ENCODE results near the gene FAM3A.
A peak's percentile ranks its signal among the peaks of the same experiment; 100 is the strongest.

Gene FAM3A

DNA sequence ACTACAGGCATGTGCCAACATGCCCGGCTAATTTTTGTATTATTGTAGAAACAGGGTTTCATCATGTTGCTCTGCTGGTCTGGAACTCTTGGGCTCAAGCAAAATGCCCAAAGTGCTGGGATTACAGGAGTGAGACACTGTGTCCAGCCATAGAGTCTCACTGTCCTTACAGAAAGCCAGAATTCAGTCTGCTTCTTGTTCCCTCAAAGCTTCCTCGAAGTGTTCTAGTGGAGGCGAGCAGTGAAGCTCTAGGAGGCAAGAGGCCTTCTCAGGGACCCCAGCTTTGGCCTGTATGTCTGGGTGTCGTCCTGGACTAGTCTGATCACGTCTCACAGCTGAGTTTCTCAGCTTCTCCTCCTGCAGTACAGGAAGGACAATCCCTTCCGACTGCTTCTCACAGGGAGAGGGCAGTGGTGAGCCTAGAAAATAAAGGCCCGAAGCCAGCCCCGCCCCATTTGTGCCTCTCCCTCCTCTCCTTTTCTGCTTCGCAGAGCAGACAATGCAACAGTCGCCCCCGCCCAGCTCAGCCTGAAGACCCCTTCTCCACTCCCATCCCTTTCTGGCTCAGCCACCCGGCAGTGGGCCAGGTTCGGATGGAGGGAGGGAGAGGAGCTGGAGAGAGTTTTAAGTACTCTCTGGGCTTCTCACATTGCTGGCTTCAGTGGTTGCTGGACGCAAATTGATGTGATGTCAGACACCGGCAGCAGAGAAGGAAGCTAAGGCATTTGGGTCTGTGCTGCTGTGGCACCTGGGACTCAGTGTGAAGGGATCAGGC lies 11.1 kb upstream of the FAM3A start:
- TF ChIP-seq, protein P1, sequence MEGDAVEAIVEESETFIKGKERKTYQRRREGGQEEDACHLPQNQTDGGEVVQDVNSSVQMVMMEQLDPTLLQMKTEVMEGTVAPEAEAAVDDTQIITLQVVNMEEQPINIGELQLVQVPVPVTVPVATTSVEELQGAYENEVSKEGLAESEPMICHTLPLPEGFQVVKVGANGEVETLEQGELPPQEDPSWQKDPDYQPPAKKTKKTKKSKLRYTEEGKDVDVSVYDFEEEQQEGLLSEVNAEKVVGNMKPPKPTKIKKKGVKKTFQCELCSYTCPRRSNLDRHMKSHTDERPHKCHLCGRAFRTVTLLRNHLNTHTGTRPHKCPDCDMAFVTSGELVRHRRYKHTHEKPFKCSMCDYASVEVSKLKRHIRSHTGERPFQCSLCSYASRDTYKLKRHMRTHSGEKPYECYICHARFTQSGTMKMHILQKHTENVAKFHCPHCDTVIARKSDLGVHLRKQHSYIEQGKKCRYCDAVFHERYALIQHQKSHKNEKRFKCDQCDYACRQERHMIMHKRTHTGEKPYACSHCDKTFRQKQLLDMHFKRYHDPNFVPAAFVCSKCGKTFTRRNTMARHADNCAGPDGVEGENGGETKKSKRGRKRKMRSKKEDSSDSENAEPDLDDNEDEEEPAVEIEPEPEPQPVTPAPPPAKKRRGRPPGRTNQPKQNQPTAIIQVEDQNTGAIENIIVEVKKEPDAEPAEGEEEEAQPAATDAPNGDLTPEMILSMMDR (IDR thresholded peaks at IDR 0.05), result peak; percentile 46
- Histone ChIP-seq H3K27ac (peak overlapping the region; percentile 55), H3K27me3 (no peaks in the 10 kb centered on the region), H3K36me3 (peaks cover 21% of the 10 kb centered on the region), H3K9me3 (no peaks in the 10 kb centered on the region), H3K4me3 (ENCODE audit: low read depth in 1 of 2, low read length in 1 of 2) (peak overlapping the region in 1 of 2 experiments; percentile 44), H3K4me1 (ENCODE audit: control insufficient read depth in 1 of 2, insufficient read depth in 1 of 2, low read depth in 1 of 2, low read length in 1 of 2) (peaks cover 10% of the 10 kb centered on the region in 2 experiments)

DNA sequence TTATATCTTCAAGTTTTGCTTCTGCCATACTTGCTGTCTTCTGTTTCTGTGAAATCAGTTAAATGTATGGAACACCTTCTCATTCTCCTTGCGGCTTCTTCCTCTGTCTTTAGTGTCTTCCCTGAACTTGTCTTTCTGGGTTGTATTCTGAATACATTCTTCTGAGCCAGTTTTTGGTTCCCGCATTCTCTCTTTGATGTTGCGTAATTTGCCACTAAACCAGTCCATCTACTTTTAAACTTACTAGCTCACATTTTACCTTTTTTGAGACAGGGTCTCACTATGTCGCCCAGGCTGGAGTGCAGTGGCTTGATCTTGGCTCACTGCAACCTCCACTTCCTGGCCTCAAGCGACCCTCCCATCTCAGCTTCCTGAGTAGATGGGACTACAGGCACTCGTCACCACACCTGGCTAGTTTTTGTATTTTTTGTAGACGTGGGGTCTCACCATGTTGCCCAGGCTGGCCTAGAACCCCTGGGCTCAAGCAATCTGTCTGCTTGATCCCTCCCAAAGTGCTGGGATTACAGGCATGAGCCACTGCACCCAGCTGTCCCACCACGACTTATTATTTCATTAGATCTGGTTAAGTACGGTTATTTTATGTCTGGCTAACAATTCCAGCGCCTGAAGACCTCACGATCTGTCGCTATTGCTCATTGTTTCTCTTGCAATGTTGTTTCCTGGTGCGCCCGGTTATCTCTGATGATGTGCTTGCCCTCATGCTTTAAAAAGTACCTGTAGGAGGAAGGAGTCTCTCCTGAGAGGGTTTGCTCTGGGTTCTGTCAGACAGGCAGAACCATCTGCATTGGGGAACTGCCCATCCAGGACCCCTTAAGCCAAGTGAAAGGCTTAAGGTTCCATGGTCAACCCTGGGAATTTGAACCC lies 9.8 kb upstream of the FAM3A start:
- TF ChIP-seq, protein P1 (IDR thresholded peaks at IDR 0.05), result no peak
- H3K4me1 ChIP-seq (ENCODE audit: control insufficient read depth in 1 of 2, insufficient read depth in 1 of 2, low read depth in 1 of 2, low read length in 1 of 2), result peaks cover 10% of the 10 kb centered on the region in 2 experiments
- no peak overlapping the region for H3K4me3 ChIP-seq (ENCODE audit: low read depth in 1 of 2, low read length in 1 of 2)
- H3K36me3 ChIP-seq, result peaks cover 9% of the 10 kb centered on the region
- no peaks in the 10 kb centered on the region for H3K9me3 ChIP-seq
- H3K27me3 ChIP-seq, result no peaks in the 10 kb centered on the region
- H3K27ac ChIP-seq, result no peak overlapping the region

DNA sequence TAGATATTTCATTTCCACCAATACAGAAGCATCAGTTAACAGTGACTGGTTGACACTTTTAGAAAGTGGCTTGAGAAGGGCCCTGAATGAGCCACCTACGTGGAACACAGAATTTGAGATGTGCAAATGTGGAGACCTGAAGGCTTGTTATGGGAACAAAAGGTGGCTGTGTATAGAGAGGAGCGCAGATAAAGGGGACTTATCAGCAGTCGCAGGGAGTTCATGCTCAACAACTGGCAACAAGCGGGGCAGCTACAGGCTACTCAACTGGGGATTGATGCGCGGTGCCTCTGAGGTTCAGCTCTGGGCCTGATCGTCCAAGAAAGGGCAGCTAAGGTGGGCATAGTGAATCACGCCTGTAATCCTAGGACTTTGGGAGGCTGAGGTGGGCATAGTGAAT lies 3.4 kb upstream of the FAM3A start:
- Histone ChIP-seq H3K27me3 (no peaks in the 10 kb centered on the region), H3K4me1 (ENCODE audit: control insufficient read depth in 1 of 2, insufficient read depth in 1 of 2, low read depth in 1 of 2, low read length in 1 of 2) (peaks cover 13 to 14% of the 10 kb centered on the region in 2 experiments), H3K36me3 (no peaks in the 10 kb centered on the region), H3K9me3 (no peaks in the 10 kb centered on the region), H3K4me3 (ENCODE audit: low read depth in 1 of 2, low read length in 1 of 2) (no peak overlapping the region), H3K27ac (no peak overlapping the region)
- TF ChIP-seq, protein P1 (IDR thresholded peaks at IDR 0.05), result no peak

- H3K4me3 ChIP-seq (ENCODE audit: low read depth in 1 of 2, low read length in 1 of 2), result no peak overlapping the region
- H3K36me3 ChIP-seq, result no peaks in the 10 kb centered on the region
- no peaks in the 10 kb centered on the region for H3K9me3 ChIP-seq
- no peaks in the 10 kb centered on the region for H3K27me3 ChIP-seq
- TF ChIP-seq, protein P1 (IDR thresholded peaks at IDR 0.05), result no peak
- H3K4me1 ChIP-seq (ENCODE audit: control insufficient read depth in 1 of 2, insufficient read depth in 1 of 2, low read depth in 1 of 2, low read length in 1 of 2), result peaks cover 13 to 14% of the 10 kb centered on the region in 2 experiments
- H3K27ac ChIP-seq, result no peak overlapping the region
Measured at GRCh38 chrX:154517101-154517781, 1.2 kb upstream of the FAM3A start.

- Histone ChIP-seq H3K9me3 (no peaks in the 10 kb centered on the region), H3K4me1 (ENCODE audit: control insufficient read depth in 1 of 2, insufficient read depth in 1 of 2, low read depth in 1 of 2, low read length in 1 of 2) (peaks cover 13 to 14% of the 10 kb centered on the region in 2 experiments), H3K4me3 (ENCODE audit: low read depth in 1 of 2, low read length in 1 of 2) (peak overlapping the region; percentile 64 to 68), H3K27me3 (no peaks in the 10 kb centered on the region), H3K27ac (peak overlapping the region; percentile 89), H3K36me3 (no peaks in the 10 kb centered on the region)
- TF ChIP-seq, protein P1 (IDR thresholded peaks at IDR 0.05), result no peak
Measured at GRCh38 chrX:154516656-154517100, 646 bp upstream of the FAM3A start.
